Measurements from ENCODE around the gene C11orf21.

Gene C11orf21

DNA sequence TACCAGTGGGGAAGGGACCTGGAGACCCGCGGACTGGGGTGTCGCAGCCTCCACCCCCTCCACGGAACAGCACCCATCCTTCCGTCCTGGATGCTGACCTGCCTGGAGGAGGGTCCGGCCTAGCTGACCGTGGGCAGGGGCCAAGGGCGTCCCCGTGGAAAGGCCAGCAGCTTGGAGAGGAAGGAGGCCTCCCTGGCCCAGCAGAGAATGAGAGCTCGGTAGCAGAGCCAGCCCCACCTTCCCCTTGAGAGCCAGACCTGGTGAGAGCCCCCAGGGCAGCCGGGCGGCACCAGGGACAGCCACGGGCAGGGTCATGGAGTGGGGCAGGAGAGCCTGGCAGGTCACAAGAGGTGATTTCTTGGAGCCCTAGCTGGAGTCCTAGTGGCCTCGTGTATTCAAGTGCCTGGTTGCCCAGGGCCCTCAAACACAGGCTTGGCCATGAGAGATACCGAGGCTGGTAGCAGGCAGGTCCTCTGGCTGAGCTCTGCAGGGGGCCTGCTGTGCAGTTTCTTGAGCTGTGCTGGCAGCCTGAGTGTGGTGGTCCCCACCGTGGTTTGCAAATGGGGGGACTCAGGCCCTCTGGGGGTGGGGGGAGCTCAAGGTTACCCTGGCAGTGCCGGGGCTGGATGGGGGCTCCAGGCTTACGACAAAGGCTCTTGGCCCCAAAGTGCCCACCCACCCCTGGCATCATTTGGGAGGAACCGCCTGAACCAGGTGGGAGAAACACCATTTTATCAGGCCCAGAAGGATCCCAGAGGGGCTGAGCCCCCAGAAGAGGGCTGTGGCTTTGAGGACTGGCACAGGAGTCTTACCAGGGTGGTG, 7.7 kb upstream of the C11orf21 start:
- in situ Hi-C loops (cut with MboI; ENCODE audit: low sequenced_read_pairs): no loop called here

- in situ Hi-C loops (cut with MboI; ENCODE audit: low sequenced_read_pairs): no loop called here
These were observed 7.0 kb upstream of the C11orf21 start for GRCh38 chr11:2308713-2309112.

- in situ Hi-C loops (cut with MboI; ENCODE audit: low sequenced_read_pairs): no loop called here
These were observed 6.0 kb upstream of the C11orf21 start for GRCh38 chr11:2307501-2308331.

DNA sequence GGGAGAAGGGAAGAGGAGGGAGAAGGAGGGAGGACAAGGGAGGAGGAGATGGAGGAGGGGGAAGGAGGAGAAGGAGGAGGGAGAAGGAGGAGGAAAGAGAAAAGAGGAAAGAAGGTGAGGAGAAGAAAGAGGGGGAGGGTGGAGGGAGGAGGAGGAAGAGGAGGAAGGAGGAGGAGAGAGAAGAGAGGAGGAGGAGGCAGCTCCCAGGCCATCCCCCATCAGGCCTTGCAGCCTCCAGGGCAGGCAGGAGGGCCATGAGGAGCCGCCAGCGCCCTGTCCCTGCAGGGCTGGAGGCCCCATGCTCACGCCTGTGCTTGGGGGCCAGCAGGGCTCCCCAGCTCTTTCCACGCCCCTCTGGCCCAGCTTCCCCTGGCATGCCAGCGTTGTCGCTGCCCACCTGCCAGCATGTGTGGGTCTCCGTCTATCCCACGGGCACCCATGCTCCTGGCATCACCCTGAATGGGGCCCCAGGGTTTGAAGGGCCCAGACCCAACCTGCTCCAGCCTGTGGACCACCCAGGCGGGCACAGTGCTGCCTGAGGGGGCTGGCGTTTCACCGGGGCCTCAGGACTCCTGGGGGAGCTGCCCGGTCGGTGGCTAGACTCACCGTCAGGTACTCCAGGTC, 5.3 kb upstream of the C11orf21 start:
- in situ Hi-C loops (cut with MboI; ENCODE audit: low sequenced_read_pairs): no loop called here

GRCh38 chr11:2306452-2306823, 4.7 kb upstream of the C11orf21 start:
- in situ Hi-C loops (cut with MboI; ENCODE audit: low sequenced_read_pairs): no loop called here

DNA sequence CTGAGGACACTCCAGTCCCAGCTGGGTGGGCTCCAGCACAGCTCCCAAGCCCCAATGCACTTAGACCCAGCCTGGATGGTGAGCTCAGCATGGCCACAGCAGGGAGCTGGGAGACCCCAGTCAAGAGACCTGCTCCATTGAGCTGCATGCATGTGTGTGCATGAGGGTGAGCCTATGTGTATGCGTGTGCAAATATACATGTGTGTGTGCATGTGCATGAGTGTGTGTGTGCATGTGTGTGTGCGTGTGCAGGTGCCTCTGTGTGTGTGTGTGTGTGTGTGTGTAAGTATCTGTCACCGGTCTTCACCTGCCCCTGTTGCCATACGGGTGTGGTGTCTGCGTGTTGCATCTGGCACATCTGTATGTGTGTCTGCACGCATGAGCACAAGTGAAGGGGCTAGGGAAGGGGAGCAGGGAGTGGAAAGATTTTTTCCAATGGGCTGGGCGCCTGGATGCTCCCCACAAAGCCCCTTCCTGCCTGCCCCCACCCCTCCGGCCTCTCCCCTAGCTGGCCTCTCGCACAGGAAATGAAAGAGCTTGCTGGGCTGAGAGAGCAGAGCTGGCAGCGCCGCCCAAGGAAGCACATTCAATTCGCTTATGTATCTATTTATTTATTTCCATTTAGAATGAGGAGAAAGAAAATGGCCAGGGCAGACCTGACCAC, 4.2 kb upstream of the C11orf21 start:
- in situ Hi-C loops (cut with MboI; ENCODE audit: low sequenced_read_pairs): no loop called here

- in situ Hi-C loops (cut with MboI; ENCODE audit: low sequenced_read_pairs): no loop called here
These were observed 3.5 kb upstream of the C11orf21 start for GRCh38 chr11:2305140-2305778.

- in situ Hi-C loops (cut with MboI; ENCODE audit: low sequenced_read_pairs): no loop called here
These were observed 2.9 kb upstream of the C11orf21 start for GRCh38 chr11:2304506-2305139.

GRCh38 chr11:2303627-2304505, 2.1 kb upstream of the C11orf21 start:
- in situ Hi-C loops (cut with MboI; ENCODE audit: low sequenced_read_pairs): no loop called here

DNA sequence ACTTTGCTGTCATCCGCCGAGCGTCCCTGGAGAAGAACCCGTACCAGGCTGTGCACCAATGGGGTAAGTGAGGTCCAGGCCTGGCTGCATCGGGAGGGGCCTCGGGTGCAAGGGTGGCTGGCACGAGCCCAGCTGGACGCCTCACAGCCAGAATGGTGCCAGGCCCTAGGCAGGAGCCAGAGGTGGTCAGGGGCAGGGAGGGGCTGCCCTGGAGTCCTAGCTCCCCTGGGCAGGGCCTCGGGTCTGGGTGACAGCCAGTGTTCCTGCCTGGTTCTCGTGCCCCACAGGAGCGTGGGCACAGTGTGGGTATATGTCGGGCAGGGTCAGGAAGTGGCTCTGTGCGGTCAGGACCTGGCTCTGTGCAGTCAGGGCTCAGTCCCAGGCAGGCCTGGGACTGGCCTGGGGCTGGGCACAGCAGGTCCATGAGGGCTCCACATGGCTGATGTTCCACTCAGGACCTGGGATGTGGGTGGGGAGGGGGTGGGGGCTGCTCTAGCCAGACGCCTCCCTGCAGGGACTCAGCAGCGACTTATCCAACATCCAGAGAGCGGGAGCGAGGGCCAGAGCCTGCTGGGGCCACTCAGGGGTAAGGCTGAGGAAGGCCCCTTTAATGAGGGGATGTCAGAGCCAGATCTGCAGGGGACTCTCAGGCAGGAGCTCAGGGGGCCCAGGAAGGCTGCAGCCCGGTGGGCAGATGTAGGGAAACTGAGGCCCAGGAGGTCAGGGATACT, 1.3 kb upstream of the C11orf21 start:
- in situ Hi-C loops (cut with MboI; ENCODE audit: low sequenced_read_pairs): no loop called here

DNA sequence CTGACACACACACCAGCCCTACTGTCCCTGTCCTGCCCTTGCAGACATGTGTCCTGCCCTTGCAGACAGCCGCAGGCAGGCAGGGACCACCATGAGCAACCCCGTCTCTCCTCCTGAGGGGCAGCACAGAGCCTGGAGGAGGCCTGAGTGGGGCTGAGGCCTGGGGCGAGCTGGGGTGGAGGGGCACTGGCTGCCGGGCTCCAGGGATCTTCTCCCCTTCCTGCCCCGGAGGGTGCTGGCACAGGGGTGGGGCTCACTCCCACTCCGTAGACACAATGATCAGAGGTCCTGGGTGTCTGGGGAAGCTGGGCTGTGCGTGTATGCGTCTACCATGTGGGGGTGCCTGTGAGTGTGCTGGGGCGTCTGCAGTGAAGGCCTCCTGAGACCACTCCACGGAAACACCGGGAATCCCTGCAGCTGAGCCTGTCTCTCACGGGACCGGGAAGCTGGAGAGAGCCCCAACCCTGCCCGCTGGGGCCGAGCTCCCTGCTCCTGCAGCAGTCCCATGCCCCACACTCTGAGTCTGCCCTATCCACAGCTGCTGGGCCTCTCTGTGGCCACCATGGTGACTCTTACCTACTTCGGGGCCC, 683 bp upstream of the C11orf21 start:
- in situ Hi-C loops (cut with MboI; ENCODE audit: low sequenced_read_pairs): no loop called here

GRCh38 chr11:2300936-2301630, 635 bp downstream of the C11orf21 start:
- in situ Hi-C loops (cut with MboI; ENCODE audit: low sequenced_read_pairs): no loop called here

DNA sequence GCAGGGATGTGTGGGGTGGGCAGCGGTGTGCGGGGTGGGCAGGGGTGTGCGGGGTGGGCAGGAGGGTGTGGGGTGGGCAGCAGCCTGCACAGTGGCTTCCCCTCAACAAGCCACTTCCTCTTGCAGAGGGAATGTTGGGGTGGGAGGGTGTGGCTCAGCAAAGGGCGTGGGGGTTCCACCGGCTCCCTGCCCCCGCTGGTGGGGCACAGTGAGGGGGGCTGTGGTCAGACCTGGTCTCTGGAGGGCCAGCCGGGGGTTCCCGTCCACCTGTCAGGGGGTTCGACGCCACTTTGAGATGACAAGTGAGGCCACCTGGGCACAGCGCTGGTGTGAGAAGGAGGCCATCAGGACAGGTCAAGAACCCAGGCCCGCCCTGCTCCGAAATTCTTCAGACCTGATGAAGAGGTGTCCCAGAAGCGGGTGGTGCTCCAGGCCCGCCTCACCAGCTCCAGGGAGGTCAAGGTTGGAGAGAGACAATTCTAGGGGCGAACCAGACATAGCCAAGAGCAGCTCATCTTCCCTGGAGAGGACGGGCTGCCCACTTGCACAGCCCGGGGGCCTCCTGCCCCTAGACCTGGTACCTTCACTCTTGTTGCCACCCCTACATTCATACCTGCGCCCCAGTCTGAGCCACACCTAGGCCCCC, 1.3 kb downstream of the C11orf21 start:
- in situ Hi-C loops (cut with MboI; ENCODE audit: low sequenced_read_pairs): no loop called here

- in situ Hi-C loops (cut with MboI; ENCODE audit: low sequenced_read_pairs): no loop called here
These were observed 1.9 kb downstream of the C11orf21 start for GRCh38 chr11:2299773-2300172.

DNA sequence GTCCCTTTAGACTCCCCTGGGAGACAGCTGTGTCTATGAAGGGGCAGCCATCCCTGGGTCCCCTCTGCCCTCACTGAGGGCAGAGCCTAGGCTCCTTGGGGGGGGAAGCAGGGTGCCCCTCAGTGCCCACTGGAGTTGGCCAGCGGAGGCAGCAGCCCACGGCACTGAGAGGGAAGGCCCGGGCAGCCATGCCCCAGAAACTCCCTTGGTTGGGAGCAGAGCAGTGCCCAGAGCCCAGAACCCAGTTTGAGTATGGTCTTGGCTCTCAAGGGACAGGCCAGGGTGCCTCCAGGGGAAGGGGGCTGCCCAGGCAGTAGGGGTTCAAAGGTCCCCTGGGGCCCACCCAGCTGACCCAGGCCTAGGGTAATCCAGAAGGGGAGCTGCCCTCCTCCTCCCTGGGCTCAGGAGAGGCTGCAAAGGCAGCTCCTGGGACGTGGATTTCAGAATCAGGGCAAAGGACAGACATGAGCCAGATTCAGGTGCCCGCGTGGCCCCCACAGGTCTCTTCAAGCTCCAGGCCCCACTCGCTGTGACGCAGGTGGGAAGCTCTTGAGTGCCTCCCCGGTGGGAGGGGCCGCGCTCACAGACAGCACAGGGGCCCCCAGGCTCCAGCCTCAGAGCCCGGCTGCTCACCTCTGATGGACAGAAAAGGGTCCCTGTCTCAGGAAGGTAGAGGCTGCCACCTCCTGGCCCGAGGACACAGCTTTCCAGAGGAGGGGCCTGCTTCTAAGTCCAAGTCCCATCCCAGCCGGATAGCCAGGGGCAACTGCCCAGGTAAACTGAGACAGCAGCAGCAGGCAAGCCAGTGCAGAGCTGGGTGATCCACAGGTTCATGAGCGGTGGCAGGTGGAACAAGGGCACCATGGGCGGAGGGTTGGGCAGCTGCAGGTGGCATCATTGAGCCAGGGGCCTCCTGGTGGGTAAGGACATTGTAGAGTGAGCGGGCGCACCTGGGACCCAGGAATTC, 2.6 kb downstream of the C11orf21 start:
- in situ Hi-C loops (cut with MboI; ENCODE audit: low sequenced_read_pairs): no loop called here

Measured in HL-60/S4 treated with phorbol 12-myristate 13-acetate at 8.2 ng/mL for 4 days and 3 days (cell line).